ENCODE measurements around the gene FAR1.

FAR1 gene

DNA sequence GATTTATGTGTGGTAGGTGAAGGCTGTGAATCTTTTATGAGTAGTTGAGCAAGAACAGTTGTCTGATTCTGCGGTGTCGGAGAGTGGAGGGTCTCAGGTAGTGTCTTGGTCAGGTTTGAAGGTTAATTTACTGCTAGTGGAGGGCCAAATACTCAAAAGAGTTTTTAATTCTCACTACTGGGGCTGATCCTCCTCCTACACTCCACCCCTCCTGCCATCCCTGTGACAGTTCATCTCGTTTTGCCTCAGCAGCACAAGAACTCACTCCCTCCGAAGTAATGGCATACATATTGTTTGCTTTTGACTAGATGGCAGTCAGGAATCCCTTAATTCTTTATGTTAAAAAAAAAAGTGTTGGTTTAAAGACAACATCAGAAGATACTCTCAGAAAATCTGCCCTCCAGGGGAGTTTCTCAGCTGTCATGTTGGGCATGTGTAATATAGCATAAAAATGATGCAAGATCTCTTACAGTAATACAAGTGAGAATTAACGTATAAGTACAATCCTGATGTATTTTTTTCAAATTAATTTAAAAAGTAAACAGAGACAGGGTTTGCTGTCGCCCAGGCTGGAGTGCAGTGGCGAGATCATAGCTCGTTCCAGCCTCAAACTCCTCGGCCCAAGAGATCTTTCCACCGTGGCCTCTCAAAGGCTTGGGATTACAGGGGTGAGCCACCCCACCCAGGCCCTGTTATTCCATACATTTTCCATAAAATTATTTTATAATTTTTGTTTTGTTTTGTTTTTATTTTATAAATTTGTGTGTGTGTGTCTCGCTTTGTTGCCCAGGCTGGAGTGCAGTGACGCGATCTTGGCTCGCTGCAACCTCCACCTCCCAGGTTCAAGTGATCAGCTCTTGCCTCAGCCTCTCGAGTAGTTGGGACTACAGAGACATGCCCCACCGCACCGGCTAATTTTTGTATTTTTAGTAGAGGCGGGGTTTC is 1.3 kb downstream of the FAR1 start:
- H3K4me2 ChIP-seq (ENCODE audit: low read depth, low read length) = peak overlapping the region; percentile 66
- H3K27ac ChIP-seq (ENCODE audit: low read length) = peak overlapping the region; percentile 72; the same call in 1 of the 2 replicates
- H3K27me3 ChIP-seq (replicated peaks; ENCODE audit: insufficient read depth, low read length) = no peaks in the 10 kb centered on the region
- peak overlapping the region; percentile 63 for H2AFZ ChIP-seq (ENCODE audit: low read length)
- peaks cover 63% of the 10 kb centered on the region for H3K79me2 ChIP-seq (ENCODE audit: low read length)
- H3F3A ChIP-seq (ENCODE audit: insufficient read depth, low read length) = peaks cover 12% of the 10 kb centered on the region
- peaks cover 31% of the 10 kb centered on the region for H3K4me1 ChIP-seq (ENCODE audit: low read length)
- DNase-seq = no peak
- H3K9me3 ChIP-seq (replicated peaks; ENCODE audit: insufficient read depth, low read length) = no peaks in the 10 kb centered on the region
- H3K9me2 ChIP-seq (replicated peaks; ENCODE audit: insufficient read depth, low read length) = no peaks in the 10 kb centered on the region
- TF ChIP-seq EZH2 (optimal IDR thresholded peaks at IDR 0.05; ENCODE audit: low read depth, low read length) (no peak), EZH2phosphoT487 (IDR thresholded peaks at IDR 0.05; ENCODE audit: low read length) (no peak)
- TF ChIP-seq, protein P1, sequence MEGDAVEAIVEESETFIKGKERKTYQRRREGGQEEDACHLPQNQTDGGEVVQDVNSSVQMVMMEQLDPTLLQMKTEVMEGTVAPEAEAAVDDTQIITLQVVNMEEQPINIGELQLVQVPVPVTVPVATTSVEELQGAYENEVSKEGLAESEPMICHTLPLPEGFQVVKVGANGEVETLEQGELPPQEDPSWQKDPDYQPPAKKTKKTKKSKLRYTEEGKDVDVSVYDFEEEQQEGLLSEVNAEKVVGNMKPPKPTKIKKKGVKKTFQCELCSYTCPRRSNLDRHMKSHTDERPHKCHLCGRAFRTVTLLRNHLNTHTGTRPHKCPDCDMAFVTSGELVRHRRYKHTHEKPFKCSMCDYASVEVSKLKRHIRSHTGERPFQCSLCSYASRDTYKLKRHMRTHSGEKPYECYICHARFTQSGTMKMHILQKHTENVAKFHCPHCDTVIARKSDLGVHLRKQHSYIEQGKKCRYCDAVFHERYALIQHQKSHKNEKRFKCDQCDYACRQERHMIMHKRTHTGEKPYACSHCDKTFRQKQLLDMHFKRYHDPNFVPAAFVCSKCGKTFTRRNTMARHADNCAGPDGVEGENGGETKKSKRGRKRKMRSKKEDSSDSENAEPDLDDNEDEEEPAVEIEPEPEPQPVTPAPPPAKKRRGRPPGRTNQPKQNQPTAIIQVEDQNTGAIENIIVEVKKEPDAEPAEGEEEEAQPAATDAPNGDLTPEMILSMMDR (IDR thresholded peaks at IDR 0.05; ENCODE audit: low read length) = no peak
- H3K36me3 ChIP-seq (replicated peaks; ENCODE audit: insufficient read depth, low read length) = 0 out of 2 replicates have a peak, but pooled peaks cover 2% of the 10 kb centered on the region
- peaks cover 12% of the 10 kb centered on the region; the same call in 1 of the 2 replicates for H4K20me1 ChIP-seq (ENCODE audit: insufficient read depth, low read length)
- peak overlapping the region; percentile 76 for H3K4me3 ChIP-seq (ENCODE audit: low read length)
- peak overlapping the region; percentile 84 for H3K9ac ChIP-seq (ENCODE audit: low read length)

DNA sequence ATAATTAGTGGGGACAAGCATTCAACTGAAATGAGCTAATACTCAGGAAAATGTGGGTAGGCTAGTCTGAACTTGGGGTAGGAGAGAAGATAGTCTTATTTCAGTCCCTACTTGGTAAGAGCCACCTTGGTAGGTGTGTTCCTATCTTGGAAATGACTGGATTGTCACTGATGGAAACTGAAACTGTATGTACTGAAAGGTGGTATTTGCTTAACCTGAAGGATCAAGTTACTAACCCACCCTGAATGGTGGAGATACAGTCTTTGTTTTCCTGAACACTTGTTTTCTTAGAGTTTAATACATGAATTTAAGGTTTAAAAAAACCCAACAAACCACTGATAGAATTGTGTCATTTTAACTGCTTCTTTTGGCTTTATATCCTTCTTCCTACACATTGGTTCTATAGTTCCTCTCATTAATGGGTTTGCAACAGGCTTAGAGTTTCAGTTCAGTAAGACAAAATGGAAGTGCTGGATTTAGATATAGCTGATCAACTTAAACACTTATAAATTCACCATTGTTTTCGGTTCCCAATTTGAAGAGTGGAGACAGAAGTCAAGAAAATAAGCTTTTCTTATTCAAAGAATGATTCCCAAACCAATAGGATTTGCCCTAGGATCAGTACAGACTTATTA is 4.2 kb downstream of the FAR1 start:
- Histone ChIP-seq H2AFZ (ENCODE audit: low read length) (no peak overlapping the region), H3K36me3 (replicated peaks; ENCODE audit: insufficient read depth, low read length) (0 out of 2 replicates have a peak, but pooled peaks cover 2% of the 10 kb centered on the region), H3K27ac (ENCODE audit: low read length) (peak overlapping the region; percentile 24; the same call in 1 of the 2 replicates), H3K4me1 (ENCODE audit: low read length) (peaks cover 29% of the 10 kb centered on the region), H3K9ac (ENCODE audit: low read length) (no peak overlapping the region), H3F3A (ENCODE audit: insufficient read depth, low read length) (peaks cover 12% of the 10 kb centered on the region), H3K4me2 (ENCODE audit: low read depth, low read length) (peak overlapping the region; percentile 21; the same call in 1 of the 2 replicates), H3K79me2 (ENCODE audit: low read length) (peaks cover 92% of the 10 kb centered on the region), H3K4me3 (ENCODE audit: low read length) (no peak overlapping the region), H3K27me3 (replicated peaks; ENCODE audit: insufficient read depth, low read length) (no peaks in the 10 kb centered on the region), H3K9me3 (replicated peaks; ENCODE audit: insufficient read depth, low read length) (no peaks in the 10 kb centered on the region), H3K9me2 (replicated peaks; ENCODE audit: insufficient read depth, low read length) (no peaks in the 10 kb centered on the region), H4K20me1 (ENCODE audit: insufficient read depth, low read length) (peaks cover 37% of the 10 kb centered on the region)
- no peak for TF ChIP-seq EZH2 (optimal IDR thresholded peaks at IDR 0.05; ENCODE audit: low read depth, low read length)
- DNase-seq = peak; percentile 55

DNA sequence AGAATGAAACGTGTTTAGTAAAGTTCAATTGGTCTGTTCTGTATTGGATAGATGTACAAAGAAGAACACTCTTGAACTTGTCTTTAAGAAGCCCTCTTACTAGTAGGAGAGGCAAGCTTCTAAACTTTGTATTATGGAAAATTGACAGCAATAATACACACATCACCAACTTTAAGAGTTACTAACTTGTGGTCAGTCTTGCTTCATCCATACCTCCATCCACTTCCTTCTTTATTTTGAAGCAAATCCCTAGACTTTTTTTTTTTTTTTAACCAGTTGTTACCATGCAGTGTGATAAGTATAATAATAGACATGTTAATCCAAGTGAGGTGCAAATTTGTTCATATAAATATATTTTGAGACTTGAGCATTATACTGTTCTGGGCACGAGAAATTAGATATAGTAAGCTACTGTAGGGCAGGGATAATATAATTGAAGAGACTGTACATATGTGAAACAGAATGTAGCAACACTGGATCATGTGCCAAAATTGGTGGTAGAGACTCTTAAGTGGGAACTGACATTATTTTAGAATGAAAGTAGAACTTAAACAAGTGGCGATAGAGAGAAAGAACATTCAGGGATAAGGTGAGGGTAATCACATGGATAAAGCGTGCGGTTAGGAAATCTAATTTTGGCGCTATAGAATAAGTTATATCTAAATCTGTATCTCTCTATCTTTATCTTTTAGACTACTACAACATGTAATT is 6.5 kb downstream of the FAR1 start:
- no peak overlapping the region for H3K27ac ChIP-seq (ENCODE audit: low read length)
- H3K4me2 ChIP-seq (ENCODE audit: low read depth, low read length) = no peak overlapping the region
- no peak for DNase-seq
- H2AFZ ChIP-seq (ENCODE audit: low read length) = no peak overlapping the region
- peaks cover under 1% of the 10 kb centered on the region; the same call in 1 of the 2 replicates for H3F3A ChIP-seq (ENCODE audit: insufficient read depth, low read length)
- 0 out of 2 replicates have a peak, but pooled peaks cover 2% of the 10 kb centered on the region for H3K36me3 ChIP-seq (replicated peaks; ENCODE audit: insufficient read depth, low read length)
- no peaks in the 10 kb centered on the region for H3K9me3 ChIP-seq (replicated peaks; ENCODE audit: insufficient read depth, low read length)
- no peak overlapping the region for H3K9ac ChIP-seq (ENCODE audit: low read length)
- no peaks in the 10 kb centered on the region for H3K9me2 ChIP-seq (replicated peaks; ENCODE audit: insufficient read depth, low read length)
- H4K20me1 ChIP-seq (ENCODE audit: insufficient read depth, low read length) = peaks cover 51% of the 10 kb centered on the region
- H3K27me3 ChIP-seq (replicated peaks; ENCODE audit: insufficient read depth, low read length) = no peaks in the 10 kb centered on the region
- peaks cover 29% of the 10 kb centered on the region for H3K4me1 ChIP-seq (ENCODE audit: low read length)
- TF ChIP-seq EZH2phosphoT487 (IDR thresholded peaks at IDR 0.05; ENCODE audit: low read length) = no peak
- TF ChIP-seq, protein P1 (IDR thresholded peaks at IDR 0.05; ENCODE audit: low read length) = no peak
- TF ChIP-seq EZH2 (optimal IDR thresholded peaks at IDR 0.05; ENCODE audit: low read depth, low read length) = no peak
- H3K79me2 ChIP-seq (ENCODE audit: low read length) = peaks cover 100% of the 10 kb centered on the region
- no peak overlapping the region for H3K4me3 ChIP-seq (ENCODE audit: low read length)

Data from MM.1S (cell line).